Stimulated activated CD4-positive, alpha-beta T cell treated with anti-CD3 and anti-CD28 coated beads, TNF-alpha, amount 100 ng/mL, for 48 hours (primary cell): ENCODE results near the gene PIP5K1B.

Experiments
- DNase-seq, 3 donors: peaks; one replicate each; pipeline ENCODE4 v3.0.0-alpha.2; 2020; ENCODE audit warnings: low read depth in 3 of 3

PIP5K1B gene

DNA sequence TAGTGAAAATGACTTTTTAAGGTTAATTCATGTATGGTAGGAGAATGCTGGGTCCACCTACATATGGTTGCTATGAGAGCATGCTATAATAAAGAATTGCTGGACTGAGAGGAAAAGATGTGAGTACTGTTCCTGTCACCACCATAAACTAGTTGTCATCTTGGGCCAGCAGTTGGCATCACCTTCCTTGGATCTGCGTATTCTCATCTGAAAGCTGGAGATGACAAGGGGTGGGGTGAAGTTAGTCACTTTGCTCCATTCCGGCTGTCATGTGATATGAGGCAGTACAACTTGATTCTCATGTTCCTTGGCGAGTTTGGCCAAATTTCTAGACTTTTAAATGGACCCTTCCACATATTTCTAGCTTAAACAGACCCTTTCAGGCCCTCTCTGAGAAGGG lies 33.3 kb downstream of the PIP5K1B start:
- no peak for DNase-seq

DNA sequence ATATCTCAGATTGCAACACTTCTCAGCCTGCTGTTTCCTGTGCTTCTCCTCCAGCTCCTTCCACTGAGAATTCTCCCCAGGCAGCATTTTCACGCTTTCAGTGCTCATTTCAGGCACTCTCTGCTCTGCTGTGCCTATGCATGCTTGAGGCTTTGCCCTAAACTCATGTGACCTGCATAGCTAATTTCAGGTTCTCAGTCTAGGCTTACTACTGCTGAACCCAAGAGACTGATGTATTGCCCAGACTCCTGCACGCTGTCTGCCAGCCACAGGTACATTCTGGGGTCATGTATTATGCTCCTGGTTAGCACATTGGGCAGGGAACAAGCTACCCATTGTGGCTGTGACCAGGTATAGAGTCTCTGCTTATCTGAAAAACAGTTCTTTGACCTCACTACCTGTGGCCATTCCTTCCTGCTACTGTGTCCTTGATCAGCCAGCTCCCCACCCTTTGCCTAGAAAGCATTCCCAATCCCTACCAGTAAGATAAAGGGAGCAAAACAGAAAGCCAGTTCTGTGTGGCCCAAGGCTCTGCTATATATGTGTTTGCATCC lies 34.7 kb downstream of the PIP5K1B start:
- DNase-seq = no peak

DNA sequence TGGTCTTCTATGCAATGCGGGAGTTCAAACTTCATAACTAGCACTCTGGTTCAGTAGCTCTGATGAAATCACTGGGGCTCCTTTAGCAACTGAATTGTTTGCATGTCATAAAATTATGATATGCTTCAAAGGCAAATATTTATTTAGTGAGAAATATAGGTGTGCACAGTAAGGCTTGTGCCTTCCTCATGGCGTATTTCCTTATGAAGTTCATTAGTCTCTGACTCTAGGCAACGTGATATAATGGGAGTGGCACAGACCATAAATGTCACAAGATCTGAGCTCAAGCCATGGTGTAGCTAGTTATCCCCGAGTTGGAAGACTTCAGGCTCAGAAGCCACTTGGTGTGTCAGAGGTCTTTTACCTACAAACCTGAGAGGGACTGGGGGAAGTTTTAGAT lies 35.5 kb downstream of the PIP5K1B start:
- no peak for DNase-seq

DNA sequence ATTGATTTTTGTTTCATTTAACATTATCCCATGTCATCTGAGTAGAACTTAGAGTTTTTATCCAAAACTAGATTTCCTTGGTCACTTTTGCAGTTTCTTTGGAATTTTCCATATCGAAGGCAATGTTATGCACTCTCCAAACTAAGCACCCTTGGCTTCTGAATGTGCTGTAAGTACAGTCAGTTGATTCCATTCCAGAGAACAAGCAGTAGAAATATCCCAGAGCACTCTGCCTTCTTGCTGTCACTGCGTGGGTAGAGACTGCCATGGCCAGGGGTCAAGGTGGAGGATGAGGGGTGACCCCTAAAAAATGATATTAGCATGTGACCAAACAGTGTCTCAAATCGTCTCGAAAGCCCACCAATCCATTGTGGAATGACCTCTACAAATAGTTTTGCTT lies 36.2 kb downstream of the PIP5K1B start:
- no peak for DNase-seq

DNA sequence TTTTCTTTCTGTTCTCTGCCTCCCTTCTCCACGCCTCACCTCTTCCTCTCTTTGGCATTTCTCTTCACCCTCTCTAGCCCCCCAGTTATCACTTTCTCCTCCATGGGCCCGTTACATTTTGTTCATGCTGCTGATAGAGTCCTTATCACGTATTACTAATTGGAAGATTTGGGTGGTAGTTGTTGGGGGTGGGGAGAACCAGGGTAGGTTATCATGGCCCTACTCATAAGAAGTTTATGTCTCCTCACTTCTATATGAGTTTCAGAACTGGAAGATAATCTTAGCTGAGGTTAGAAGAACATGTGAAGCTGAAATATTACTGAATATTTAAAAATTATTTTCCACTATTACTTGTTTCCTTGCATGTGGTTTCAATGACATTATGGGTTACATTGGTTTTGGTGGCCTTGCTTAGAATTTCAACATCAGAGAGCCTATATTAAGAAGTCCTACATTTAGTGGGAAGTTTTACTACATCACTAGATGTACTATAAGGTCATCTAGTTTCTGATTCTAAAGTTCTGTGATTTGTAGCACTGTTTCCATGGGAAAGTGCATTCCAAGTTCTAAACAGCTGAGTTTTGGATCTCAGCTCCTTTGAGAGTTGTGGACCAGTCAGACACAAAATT lies 36.8 kb downstream of the PIP5K1B start:
- no peak for DNase-seq

DNA sequence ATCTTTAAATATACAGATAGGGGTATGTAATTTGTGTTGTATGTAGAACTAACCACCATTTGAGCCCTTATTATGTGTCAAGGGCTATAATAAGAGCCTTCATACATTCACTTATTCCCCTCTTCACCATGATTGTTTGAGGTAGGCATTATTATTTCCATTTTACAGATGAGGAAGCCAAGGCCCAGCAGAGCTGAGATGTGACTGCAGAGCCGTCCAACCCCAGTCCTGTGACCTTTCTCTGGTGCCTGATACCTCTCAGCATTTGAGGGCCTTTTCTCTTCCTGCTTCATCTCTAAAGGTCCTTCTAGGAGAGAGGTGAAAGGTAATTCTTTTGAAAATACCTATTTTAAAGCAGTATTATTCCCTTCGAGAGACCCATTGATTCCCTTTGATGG lies 37.3 kb downstream of the PIP5K1B start:
- no peak for DNase-seq

DNA sequence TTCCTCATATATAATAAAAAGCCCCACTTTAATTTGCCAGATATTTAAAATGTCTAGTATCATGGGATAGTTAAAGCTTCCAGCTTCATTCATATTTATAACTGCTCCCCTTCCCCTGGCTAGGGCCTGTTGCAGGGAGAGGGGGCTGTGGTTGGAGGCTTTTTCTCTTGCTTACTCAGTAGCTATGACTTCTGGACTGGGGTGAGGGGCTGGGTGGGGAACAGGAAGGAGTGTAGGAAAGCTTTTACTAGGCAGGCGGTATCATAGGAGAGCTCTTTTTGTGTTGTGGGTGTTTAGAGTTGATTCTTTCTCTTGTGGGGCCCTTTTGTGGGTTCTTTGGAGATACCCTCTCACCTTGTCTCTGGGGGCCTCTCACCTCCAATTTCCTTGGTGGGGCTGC lies 39.4 kb downstream of the PIP5K1B start:
- no peak for DNase-seq

DNA sequence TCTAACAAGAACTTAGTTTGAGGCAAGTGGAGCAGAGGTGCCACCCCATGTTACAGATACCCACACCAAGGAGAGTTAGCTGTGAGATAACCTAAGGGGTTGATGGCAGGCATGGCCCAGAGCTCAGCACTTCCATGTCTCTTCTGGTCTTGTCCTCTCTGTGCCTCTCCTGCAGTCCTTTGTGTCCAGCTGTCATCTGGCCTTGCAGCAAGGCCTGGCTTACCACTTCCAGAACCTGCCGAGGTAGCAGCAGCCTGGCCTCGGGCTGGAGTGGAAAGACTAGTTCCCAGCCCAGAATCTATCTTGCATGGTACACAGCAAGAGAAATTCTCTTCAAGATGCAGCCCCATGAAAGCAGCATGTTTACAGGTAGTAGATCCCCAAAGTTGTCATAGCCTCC lies 41.5 kb downstream of the PIP5K1B start:
- no peak for DNase-seq

DNA sequence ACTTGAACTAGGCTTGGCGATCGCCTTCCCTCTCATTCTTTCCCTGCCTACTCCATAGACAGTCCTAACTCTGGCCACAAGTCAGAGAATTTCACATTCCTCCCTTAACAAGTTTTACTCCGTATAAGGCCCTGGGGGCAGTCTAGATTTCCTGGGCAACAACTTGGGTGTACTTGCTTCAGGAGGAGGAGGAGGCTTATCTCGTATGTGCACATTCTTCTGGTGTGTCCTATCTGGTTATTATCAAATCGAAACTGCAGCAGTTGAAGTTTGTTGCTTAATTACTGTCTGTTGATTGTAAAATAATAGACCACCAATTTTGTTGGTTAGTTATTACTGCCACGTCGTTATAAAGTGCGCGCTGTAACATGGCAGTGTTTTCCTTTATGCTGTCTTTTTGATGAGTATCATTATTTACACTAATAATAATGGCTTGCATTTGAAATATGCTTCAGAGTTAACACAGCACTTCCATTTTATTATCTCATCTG lies 42.0 kb downstream of the PIP5K1B start:
- DNase-seq = no peak

DNA sequence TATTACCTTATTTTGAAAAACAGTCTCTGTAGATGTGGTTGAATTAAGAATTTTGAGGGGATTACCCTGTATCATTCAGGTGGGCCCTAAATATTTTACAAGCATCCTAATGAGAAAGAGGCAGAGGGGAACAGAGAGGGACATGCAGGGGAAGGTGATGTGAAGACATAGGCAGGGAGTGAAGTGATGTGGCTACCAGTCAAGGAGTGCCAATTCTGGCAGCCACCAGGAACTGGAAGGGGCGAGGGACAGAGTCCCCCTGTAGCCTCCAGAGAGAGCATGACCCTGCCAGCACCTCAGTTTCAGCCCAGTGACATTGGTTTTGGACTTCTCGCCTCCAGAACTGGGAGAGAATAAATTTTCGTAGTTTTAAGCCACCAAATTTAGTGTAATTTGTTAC lies 44.1 kb downstream of the PIP5K1B start:
- DNase-seq = no peak

DNA sequence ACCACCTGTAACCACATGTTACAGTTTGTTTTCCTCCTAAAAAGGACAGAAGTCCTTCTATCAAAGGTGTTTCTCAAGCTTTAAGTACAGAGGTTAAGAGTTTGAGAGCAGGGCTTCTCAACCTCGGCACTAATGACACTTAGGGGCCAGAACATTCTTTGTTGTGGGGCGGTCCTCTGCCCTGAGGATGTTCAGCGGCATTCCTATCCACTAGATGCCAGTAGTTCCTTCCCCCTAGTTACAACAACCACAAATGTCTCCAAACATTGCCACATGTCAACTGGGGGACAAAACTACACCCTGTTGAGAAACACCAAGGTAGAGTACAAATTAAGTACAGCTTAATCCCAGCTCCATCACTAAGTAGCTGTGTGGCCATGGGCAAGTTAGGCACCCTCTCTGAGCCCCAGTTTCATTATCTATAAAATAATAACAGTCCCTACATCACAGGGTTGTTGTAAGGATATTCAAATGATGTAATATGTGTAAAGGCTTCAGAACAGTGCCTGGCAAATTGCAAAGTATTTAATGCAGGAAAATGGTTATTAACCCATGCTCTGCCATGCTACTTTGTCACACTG lies 44.6 kb downstream of the PIP5K1B start:
- no peak for DNase-seq

DNA sequence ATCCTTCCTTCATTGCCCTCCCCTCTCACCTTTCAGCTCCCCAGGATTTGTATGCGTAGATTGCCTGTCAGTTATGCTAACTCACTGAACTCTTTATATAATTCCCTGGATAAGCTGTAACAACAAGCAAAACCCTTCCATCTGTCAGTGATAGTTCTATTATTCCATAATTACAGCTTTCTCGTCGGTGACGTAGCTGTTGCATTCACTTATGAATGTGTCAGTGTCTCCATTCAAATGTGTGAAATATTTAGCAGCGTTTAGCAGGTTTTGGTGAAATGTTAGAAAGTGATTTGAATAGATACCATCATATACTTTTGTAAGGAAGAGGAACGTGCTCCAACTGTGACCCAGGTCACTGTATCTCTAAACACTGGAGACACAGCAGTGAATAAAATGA lies 45.2 kb downstream of the PIP5K1B start:
- DNase-seq = no peak

DNA sequence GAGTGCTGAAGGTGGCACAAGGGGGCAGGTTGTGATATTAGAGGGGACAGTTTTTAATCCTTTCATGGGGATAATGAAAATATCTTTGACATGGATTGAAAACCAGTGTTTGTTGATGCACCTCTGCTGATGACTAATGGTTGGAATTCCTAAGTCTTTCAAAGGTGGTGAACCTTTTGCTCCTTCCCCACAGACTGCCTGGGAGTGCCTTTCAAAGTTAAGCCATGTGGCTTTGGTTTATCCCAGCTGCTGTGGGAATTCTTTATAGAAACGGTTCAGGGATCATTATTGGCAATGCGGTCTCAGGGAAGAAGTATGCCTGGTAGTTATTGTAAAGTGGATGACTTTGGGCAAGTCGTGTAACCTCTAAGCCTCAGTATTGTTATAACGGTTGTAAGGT lies 45.7 kb downstream of the PIP5K1B start:
- DNase-seq = no peak

DNA sequence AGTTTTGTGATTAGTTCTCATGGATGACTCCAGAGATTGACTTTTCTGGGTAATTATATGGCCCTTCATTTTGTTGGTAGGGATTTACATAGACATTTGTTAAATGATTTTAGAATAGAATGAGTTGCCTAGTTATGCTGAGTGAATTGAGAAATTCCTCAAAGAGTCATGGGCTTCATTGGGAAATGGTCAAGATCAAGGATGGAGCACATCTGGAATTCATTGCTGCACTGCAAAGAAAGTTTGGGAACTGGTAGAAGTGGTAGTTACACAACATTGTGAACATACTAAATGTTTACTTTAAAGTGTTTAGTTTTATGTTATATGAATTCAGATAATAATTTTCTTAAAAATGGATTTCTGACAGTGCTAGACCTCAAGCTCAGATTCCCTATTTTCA lies 46.5 kb downstream of the PIP5K1B start:
- DNase-seq = no peak

DNA sequence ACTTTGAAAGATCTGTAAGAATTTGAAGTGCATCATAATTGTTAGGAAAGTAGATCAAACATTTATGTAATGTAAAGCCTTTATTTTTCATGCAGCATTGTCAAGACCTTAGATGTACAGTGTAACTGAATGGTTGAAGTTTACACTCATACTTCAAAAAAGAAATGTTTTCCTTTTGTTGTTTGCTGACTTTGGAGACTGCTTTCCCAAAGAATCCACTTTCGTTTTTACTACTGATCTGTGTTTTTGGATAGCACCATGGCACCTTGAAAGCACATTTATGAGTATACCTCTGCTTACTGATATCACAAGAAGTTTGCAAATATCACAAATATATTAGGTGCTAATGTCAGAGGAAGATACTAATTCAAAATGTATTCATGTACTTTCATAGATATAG lies 50.0 kb downstream of the PIP5K1B start:
- DNase-seq = no peak

DNA sequence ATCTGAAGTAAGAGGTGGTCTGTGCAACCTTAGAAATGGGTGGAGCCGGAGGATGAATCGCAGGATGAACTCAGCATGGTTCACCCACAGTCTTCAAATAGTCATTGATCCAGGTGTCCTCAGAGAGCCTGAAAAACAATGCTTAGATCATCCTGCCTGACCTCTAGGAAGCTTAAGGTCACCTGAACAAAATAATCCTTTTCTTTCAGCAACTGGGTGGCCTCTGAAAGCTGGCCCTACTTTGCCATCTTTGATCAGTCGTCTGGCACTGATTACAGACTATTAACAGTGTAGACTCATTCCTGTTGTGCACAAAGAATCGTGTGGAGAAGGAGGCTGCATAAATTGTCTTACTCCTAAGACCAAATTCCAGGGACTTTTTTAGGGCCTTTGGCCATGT lies 50.7 kb downstream of the PIP5K1B start:
- DNase-seq = no peak

DNA sequence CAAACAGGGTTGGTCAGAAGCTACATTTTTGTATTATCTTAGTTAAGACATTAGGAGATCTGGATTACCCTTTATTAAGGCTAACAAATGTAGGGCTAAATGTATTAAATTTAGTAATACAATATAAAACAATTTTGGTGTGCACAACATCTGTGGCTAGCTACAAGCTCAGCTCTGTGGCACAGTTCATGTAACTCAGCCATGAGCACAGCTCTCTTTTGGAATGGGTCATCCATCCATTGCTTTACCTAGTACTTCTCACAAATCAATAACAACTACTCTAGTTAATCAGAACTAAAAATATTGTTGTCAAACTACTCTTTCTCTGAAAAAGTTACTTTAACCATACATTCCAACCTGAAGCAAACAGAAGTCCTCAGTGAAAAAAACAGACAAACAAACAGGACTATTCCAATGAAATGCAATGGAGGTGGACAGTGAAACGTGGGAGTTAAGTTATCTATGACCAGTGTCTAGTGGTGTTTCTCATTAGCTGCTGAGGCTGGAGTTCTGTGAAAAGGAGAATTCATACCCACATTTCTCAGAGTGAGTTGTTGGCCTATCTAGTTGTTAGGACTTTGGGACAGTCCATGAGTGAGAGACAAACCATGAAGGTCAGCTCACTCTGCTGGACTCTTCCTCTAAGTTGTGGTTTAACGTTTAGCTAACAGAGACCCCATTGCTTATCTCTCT lies 55.1 kb downstream of the PIP5K1B start:
- DNase-seq = no peak

DNA sequence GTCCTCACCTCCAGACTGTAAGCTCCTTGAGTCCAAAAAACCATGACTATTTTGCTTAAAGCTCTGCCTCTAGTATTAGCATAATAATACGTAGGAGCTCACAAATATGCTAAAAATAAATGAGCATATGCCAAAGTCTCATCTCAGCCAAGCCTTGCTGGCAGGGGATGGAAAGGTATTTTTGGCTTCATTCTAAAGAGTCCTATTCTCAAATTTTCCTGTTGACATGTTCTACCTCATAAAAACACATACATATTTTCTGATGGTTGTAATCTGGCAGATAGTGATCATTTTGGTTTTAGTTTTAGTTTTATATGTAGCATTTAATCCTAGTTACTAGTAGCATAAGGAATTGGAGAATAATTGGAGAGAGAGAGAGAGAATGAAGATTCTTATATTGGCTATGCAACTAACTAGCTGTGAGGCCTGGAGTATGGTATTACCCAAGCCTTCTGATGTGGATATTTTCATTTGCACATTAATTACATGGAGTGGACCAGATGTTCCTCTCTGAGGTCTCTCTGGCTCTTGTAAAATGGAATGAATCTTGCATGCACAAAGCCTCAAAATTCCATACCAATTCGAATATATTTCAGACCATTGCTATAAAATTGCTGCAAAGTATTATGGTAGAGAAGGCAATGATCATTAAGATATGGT lies 55.8 kb downstream of the PIP5K1B start:
- DNase-seq = no peak

DNA sequence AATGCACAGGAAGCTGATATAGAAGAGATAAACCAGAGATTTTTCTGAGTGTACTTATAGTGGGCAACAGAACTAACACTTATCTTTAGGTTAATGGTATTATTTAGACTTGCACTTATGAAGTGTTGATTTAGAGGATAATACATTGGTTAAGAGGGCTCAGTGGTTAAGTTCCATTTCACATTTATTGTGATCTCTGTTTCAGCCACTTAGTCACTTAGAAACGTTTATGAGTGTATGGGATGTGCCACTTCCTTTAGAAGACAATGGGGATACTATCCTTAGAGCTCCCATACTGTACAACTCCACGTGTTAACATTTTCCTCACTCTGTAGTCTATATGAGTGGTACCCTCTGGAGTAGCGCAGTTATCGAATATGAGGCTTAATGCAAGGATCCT lies 57.5 kb downstream of the PIP5K1B start:
- no peak for DNase-seq

DNA sequence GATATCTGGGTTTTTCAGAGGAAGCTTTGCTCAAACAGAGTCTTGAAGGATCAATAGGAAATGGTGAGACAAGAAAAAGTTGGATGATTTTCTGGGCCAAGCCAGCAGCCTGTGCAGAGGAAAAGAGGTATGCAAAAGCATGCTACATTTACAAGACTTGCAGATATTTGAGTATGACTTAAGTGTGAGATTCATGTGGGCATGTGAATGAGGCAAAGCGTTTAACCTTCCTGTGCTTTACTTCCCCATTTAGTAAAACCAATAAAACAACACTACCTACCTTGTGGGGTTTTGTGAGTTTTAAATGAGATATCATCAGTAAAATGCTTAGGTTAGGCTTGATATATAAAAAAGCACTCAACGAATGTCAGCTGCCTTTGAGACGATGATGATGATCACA lies 58.1 kb downstream of the PIP5K1B start:
- no peak for DNase-seq

DNA sequence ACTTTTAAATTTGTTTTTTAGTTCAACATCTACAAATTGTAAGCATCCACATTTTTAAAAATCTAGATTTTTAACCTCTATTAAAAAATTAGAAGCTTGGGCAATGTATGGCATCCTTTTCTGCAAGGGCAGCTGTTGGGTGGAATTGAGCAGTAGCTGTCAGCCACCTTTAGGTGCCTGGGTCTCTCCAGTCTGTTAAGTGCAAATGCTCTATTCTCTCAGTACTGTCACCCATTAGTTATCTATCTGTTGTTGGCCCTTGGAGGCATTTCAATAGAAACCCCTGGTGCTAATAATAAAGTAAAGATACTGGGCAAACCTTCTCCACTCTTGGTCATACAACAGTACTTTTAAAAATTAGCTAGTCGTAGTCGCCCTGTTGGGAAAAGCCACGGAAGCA lies 63.6 kb downstream of the PIP5K1B start:
- DNase-seq = no peak

DNA sequence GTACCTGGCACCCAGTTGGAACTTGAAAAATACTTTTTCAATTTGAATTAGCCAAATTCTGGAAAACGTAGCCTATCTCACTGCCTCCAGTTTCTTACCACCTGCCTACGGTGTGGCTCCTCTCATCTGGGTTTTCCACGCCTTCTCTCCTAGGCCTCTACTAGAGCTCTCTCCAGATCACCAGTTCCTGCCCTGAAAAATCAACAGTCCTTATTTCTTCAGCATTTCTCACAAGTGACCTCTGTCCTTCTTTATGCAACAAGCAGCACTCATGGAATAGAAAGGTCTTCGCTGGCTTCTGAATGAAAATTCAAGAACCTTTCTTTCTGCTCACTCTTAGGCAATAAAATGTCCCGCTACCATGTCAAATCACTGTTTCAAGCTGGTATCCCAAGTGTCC lies 64.8 kb downstream of the PIP5K1B start:
- DNase-seq = no peak

DNA sequence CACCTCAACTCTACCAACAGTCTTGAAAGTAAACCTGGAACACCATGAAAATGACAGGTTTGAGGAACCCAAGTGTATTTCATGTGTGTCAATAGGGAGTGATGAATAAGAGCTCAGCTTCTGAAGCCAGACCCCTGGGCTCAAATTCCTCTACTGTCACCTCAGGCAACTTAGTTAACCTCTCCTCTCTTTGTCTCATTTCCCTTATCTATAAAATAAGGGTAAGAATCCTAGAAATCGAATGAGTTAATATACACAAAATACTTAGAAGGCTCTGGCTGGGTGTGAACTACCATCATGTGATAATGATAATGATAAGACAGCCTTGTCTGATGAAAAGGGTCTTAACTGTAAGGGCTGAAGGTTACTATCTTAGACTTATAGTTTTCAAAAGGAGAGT lies 66.3 kb downstream of the PIP5K1B start:
- DNase-seq = no peak
